ENCODE results near the gene DNAJC17.

The DNAJC17 gene

DNA sequence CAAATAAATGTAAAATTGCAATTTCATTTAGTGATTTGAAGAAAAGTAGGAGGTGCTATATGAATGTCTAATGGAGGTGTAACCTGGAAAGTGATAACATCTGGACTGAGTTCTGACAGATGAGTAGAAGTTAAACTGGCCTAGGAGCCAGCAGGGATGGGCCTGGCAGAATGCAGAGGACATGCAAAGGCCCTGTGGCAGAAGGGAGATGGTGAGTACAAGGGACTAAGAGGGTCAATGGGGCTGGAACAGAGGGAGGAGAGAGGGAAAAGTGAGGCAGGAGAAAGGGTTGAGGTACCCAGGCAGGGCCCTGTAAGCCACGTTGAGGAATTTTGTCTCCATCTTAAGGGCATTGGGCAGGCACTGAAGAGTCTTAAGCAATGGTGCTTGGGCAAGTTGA lies 24.6 kb upstream of the DNAJC17 start:
- no peak for DNase-seq (ENCODE audit: low read depth, low spot score)

GRCh38 chr15:40830884-40831283 lies 23.6 kb upstream of the DNAJC17 start:
- no peak for DNase-seq (ENCODE audit: low read depth, low spot score)
- no peak overlapping the region for H3K27ac ChIP-seq

More for the DNA sequence above, 24.6 kb upstream of the DNAJC17 start:
- H3K27ac ChIP-seq: no peak overlapping the region

GRCh38 chr15:40829115-40829514 lies 21.8 kb upstream of the DNAJC17 start:
- no peak overlapping the region for H3K27ac ChIP-seq

DNA sequence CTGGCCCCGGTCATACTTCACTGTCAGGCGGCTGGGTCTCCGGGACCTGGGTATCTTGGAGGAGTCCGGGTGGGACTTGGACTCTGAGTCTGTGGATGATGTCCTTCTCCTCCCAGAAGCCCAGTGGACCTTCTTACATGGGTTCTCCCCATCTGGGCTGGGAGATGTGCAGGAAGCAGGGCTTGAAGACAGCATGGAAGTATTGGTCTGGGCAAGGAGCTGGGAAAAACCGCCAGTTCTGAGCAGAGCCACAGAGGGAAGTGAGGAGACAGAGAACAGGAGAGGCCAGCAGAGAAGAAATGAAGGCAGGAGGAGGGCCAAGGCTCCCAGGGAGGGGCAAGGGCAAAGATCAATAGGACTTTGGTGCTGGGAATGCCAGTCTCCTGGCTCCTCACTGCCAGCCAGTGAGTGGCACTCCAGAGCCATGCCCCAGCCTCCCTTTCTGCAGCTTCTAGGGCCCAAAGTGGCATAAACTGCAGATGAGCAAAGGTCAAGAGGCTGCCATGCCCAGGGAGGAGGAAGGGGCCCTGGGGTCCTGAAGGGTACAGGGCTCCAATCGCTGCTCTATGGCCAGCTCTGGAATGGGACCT lies 21.3 kb upstream of the DNAJC17 start, which contains the start of gene PPP1R14D:
Gene PPP1R14D, minus strand, starts transcription at position 262 of the 590 bp plus-strand sequence. Its CDS starts 67 bp downstream, at position 195.
- no peak for DNase-seq (ENCODE audit: low read depth, low spot score)
- no peak within 1 kb of the TSS for H3K27ac ChIP-seq

More at GRCh38 chr15:40829115-40829514, 21.8 kb upstream of the DNAJC17 start:
- DNase-seq (ENCODE audit: low read depth, low spot score): no peak

- no peak overlapping the region for H3K27ac ChIP-seq
- no peak for DNase-seq (ENCODE audit: low read depth, low spot score)
Measured at GRCh38 chr15:40826423-40827075, 19.3 kb upstream of the DNAJC17 start.

DNA sequence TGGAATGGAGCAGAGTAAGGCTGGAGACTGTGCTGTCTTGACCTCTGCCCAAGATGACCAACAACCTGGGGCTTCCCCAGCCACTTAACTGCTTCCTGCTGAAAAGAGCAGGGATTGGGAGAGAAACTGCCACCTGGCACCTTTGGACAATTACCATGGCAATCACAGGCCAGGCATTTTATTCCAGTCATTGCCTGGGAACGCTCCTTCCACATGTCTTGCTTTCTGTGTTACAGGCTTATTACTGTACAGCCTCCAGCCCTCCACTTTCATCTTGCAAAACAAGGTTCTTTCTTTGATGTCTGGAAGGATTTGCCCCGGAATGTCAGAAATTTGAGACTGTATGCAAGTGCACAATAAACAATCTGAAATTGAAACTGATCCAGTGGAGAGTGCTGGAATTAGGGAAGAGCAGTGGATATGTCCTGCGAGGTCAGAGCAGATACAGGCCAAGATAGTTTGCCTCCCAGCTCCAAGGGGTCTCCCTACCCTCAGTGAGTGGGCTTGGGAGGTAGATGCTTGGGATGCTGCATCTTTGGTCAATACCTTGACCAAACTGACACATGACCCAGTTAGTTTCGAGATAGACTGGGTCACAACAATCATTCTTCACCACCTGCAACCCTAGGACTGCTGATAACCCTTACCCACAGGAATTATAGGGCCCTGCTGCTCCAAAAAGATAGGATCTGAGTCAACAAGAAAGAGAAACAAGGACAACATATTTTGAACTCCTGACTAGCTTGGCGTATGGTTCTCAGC lies 18.6 kb upstream of the DNAJC17 start:
- DNase-seq (ENCODE audit: low read depth, low spot score): no peak
- no peak overlapping the region for H3K27ac ChIP-seq

GRCh38 chr15:40823572-40824343 lies 16.5 kb upstream of the DNAJC17 start:
- no peak for DNase-seq (ENCODE audit: low read depth, low spot score)
- H3K27ac ChIP-seq: peak overlapping the region; percentile 56

- DNase-seq (ENCODE audit: low read depth, low spot score): no peak
- no peak overlapping the region for H3K27ac ChIP-seq
Measured at GRCh38 chr15:40821195-40821594, 13.9 kb upstream of the DNAJC17 start.

GRCh38 chr15:40819048-40819447 lies 11.8 kb upstream of the DNAJC17 start:
- H3K27ac ChIP-seq: no peak overlapping the region
- DNase-seq (ENCODE audit: low read depth, low spot score): no peak

DNA sequence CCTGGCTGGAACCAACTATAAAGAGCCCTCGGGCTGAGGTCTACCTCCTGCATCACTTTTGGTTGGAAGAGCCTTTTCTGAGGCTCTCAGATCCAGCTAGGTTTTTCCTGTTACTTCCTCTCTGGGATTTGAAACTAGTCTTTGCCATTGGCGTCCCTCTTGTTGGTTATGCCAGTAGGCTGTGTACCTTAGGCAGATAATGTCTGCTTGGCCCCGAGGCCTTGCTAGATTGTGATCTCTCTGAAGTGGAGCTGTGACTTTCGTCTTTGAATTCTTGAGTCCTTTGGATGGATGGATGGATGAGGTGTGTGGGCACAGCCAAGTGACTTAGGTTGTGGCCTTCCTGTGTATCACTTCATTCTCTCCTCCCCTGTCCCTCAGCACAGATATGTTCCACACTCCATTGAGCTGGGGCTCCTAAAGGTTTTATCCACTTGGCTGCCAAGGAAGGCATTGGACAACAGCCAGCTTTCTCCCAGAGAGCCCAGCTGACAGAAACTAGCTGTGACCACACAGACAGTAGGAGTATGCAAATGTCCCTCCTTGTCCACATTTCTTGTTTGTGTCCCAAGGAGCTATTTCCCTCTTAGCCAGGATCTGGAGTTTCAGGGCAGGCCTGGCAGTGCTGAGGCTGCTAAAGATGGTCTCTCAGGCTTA lies 7.9 kb upstream of the DNAJC17 start:
- no peak overlapping the region for H3K27ac ChIP-seq
- no peak for DNase-seq (ENCODE audit: low read depth, low spot score)

- no peak for DNase-seq (ENCODE audit: low read depth, low spot score)
- no peak overlapping the region for H3K27ac ChIP-seq
Measured at GRCh38 chr15:40812721-40813425, 5.6 kb upstream of the DNAJC17 start.

- H3K27ac ChIP-seq: no peak overlapping the region
- no peak for DNase-seq (ENCODE audit: low read depth, low spot score)
Measured at GRCh38 chr15:40808861-40809450, 1.7 kb upstream of the DNAJC17 start.

DNA sequence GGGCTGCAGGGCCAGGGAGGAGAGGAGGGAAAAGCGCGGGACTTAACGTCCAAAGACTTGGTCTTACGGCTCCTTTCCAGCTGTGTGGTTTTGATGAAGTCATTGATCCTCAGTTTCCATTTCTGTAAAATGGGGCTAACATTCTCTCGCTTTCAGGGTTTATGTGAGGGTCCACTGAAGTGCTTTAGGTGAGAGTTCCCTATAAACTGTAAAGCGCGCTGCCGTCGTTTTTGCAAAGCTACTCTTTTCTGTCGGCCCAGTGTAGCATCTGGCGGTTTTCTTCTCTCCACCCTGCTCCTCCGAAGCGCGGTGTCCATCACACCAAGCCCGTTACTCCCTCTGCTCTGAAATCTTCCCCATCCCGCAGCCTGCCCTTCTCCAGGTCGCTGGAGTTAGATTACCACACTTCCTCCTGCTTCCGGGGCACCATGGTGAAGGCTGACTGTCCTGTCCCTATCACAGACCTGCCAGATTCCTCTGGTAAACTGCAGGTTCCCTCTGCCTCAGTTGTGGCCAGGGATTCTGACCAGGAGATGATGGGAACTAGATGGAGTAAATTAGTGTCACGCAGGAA lies 702 bp upstream of the DNAJC17 start:
- DNase-seq (ENCODE audit: low read depth, low spot score): no peak
- peak overlapping the region; percentile 85 for H3K27ac ChIP-seq

DNA sequence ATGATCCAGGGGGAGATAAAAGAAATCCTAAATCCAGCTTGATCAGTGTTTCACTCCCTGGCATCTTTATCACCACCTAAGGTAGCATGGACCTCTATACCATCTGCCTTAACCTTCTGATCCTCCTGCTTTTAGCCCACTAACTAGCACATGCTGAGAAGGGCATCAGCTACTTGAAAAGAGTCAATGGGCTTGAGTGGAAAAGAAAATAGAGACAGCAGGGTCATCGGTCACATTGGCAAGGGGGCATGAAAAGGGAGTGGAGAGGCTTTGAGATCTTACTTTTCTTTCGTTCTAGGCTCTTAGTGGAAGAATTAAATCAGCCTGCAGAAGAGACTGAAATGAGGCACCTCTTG lies 623 bp downstream of the DNAJC17 start:
- DNase-seq (ENCODE audit: low read depth, low spot score): no peak
- peak overlapping the region; percentile 85 for H3K27ac ChIP-seq

DNA sequence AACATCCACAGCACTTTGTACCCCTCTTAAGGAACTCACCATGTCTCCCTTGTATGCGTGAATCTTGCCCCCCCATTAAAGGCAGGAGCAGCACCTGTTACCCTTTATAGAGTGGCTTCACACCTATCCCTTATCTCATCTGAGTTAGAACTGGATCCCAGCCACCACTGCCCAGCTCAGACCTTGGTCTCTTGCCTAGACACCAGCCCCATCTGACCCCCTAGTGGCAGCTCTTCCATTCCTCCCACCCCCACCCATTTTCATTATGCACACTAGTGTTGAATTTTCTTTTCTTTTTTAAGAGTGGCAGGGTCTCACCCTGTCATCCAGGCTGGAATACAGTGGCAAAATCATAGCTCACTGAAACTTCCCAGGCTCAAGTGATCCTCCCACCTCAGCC lies 3.6 kb downstream of the DNAJC17 start:
- H3K27ac ChIP-seq: no peak overlapping the region
- DNase-seq (ENCODE audit: low read depth, low spot score): no peak

DNA sequence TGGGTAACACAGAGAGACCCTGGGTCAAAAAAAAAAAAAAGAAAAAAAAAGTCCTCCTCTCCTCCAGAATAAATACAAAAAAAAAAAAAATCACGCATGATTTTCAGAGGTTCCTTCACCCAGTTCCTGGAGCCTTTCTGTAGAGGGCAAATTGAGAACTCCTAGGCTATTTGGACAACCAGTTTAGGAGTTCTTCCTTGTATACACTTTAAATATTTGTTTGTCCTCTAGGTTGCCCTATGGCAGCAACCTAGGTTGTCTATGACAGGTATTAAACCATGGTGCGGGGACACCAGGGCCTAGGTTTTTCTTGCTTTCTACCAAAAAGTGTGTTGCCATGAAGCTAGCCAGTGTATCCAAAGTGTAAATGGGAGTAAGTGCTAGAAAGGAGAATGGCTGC lies 4.2 kb downstream of the DNAJC17 start:
- DNase-seq (ENCODE audit: low read depth, low spot score): no peak
- no peak overlapping the region for H3K27ac ChIP-seq

- no peak for DNase-seq (ENCODE audit: low read depth, low spot score)
Measured at GRCh38 chr15:40799523-40799922, 7.8 kb downstream of the DNAJC17 start.

DNA sequence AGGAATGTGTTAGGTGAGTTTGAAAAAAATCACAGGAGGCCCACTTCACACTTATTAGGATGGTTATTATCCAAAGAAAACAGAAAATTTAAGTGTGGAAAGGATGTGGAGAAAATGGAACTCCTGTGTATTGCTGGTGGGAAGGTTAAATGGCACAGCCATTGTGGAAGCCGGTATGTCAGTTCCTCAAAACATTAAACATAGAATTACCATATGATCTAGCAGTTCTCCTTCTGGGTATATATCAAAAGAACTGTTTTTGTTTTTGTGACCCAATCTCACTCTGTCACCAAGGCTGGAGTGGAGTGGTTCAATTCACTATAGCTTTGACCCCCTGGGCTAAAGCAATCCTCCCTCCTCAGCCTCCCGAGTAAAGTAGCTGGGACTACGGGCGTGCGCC lies 10.8 kb downstream of the DNAJC17 start:
- DNase-seq (ENCODE audit: low read depth, low spot score): no peak
- peak overlapping the region; percentile 19 for H3K27ac ChIP-seq

More at GRCh38 chr15:40799523-40799922, 7.8 kb downstream of the DNAJC17 start:
- no peak overlapping the region for H3K27ac ChIP-seq

- no peak for DNase-seq (ENCODE audit: low read depth, low spot score)
- H3K27ac ChIP-seq: peak overlapping the region; percentile 19
Measured at GRCh38 chr15:40796041-40796440, 11.2 kb downstream of the DNAJC17 start.

Measured in epithelial cell of prostate (primary cell).